Neural progenitor cell (in vitro differentiated cells): ENCODE data around the gene EGFR. TPM values are rescaled to one million over a fixed set of nuclear protein-coding genes. Genes with fewer than 3 reads are reported as not detected.

Experiments
- DNase-seq: peaks from one replicate; pipeline ENCODE4 v3.0.0-alpha.2; 2016; ENCODE audit warnings: low spot score
- H2AFZ ChIP-seq: fragments of 200-600 bp; sonication (generic); replicated peaks from 2 replicates; pipeline ENCODE4 v1.6.1; 2016; ENCODE audit warnings: antibody characterized with exemption
- H3F3A ChIP-seq: fragments of 200-600 bp; sonication (generic); 2 replicates; pipeline ENCODE4 v1.6.1; 2016; ENCODE audit warnings: antibody characterized with exemption, low read depth
- H3K27ac ChIP-seq: fragments of 200-600 bp; sonication (generic); 2 replicates; pipeline ENCODE4 v1.5.1; 2016; ENCODE audit warnings: mild to moderate bottlenecking
- H3K27me3 ChIP-seq: fragments of 200-600 bp; sonication (generic); 2 replicates; pipeline ENCODE4 v1.6.1; 2016; ENCODE audit warnings: mild to moderate bottlenecking, moderate library complexity
- H3K36me3 ChIP-seq: fragments of 200-600 bp; sonication (generic); 2 replicates; pipeline ENCODE4 v1.5.1; 2016
- H3K4me1 ChIP-seq: fragments of 200-600 bp; sonication (generic); 2 replicates; pipeline ENCODE4 v1.6.1; 2016; ENCODE audit warnings: mixed run types
- H3K4me2 ChIP-seq: fragments of 200-600 bp; sonication (generic); 2 replicates; pipeline ENCODE4 v1.6.1; 2016
- H3K4me3 ChIP-seq: fragments of 200-600 bp; sonication (generic); 2 replicates; pipeline ENCODE4 v1.5.1; 2016
- H3K79me2 ChIP-seq: fragments of 200-600 bp; sonication (generic); 2 replicates; pipeline ENCODE4 v1.6.1; 2016; ENCODE audit warnings: low read depth
- H3K9ac ChIP-seq: fragments of 200-600 bp; sonication (generic); 2 replicates; pipeline ENCODE4 v1.6.1; 2016
- H3K9me3 ChIP-seq: fragments of 200-600 bp; sonication (generic); 2 replicates; pipeline ENCODE4 v1.5.1; 2016; ENCODE audit warnings: low read depth
- H4K20me1 ChIP-seq: fragments of 200-600 bp; sonication (generic); 2 replicates; pipeline ENCODE4 v1.6.1; 2016; ENCODE audit warnings: low read depth
- H3K27ac Mint-ChIP-seq: 3 replicates; pipeline ENCODE4 v1.8.0; 2021; ENCODE audit warnings: mixed read lengths
- H3K27me3 Mint-ChIP-seq: 2 replicates; pipeline ENCODE4 v1.8.0; 2022; ENCODE audit warnings: low read depth, mild to moderate bottlenecking, inconsistent platforms, moderate library complexity, mixed read lengths; ENCODE audit not compliant: insufficient read depth
- H3K36me3 Mint-ChIP-seq: 3 replicates; pipeline ENCODE4 v1.8.0; 2021; ENCODE audit warnings: mixed read lengths
- H3K4me1 Mint-ChIP-seq: 3 replicates; pipeline ENCODE4 v1.8.0; 2021; ENCODE audit warnings: mixed read lengths
- H3K4me3 Mint-ChIP-seq: 3 replicates; pipeline ENCODE4 v1.8.0; 2021; ENCODE audit warnings: mild to moderate bottlenecking, moderate library complexity, mixed read lengths
- H3K9me3 Mint-ChIP-seq: 3 replicates; pipeline ENCODE4 v1.8.0; 2020; ENCODE audit warnings: mixed read lengths
- EZH2 ChIP-seq: fragments of 200-600 bp; sonication (generic); IDR thresholded peaks from 2 replicates; pipeline ENCODE4 v1.6.1; 2017; ENCODE audit warnings: antibody characterized with exemption, mild to moderate bottlenecking, moderate library complexity
- EZH2phosphoT487 ChIP-seq: fragments of 200-600 bp; sonication (generic); IDR thresholded peaks from 2 replicates; pipeline ENCODE4 v1.6.1; 2017; ENCODE audit warnings: antibody characterized with exemption
- total RNA-seq: library from RNA; depleted of rRNA; stranded (reverse); fragments of >200 nt; gene quantifications from 2 replicates; pipeline ENCODE4 v1.2.3, GENCODE V29; 2015; ENCODE audit warnings: low replicate concordance
- TF ChIP-seq, protein P1 (sequence below): fragments of 200-600 bp; sonication (generic); IDR thresholded peaks from 2 replicates; pipeline ENCODE4 v1.5.1; 2017; ENCODE audit warnings: antibody characterized with exemption, mild to moderate bottlenecking

The EGFR gene
- total RNA-seq, 1 donor from 2014 or later, result 4.6 TPM

DNA sequence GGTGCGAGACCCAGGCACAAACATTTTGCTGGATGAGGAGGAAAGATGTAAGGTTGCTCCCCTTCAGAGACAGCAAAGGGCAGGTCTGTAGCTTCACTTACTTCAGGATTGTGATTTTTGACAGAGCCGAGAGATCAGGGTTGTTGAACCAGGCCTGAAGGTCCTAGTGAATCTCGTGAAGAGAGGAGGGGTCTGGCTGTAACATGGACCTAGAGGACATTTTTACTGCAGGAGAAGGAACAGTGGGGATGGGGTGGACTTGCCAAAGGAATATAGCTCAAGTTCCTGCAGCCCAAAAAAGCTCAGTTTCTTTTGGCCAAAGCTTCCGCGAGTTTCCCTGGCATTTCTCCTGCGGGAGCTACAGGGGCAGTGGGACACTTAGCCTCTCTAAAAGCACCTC, 976 bp upstream of the EGFR start:
- Histone ChIP-seq H3K36me3 (no peaks in the 10 kb centered on the region), H3K4me1 (no peaks in the 10 kb centered on the region), H4K20me1 (peaks cover 9% of the 10 kb centered on the region), H3K27ac (no peak overlapping the region), H3K9me3 (no peaks in the 10 kb centered on the region), H3K4me3 (peak overlapping the region; percentile 82), H3K9ac (no peak overlapping the region), H3K79me2 (no peaks in the 10 kb centered on the region), H3F3A (peaks cover 10% of the 10 kb centered on the region), H3K27me3 (peaks cover 88% of the 10 kb centered on the region), H2AFZ (no peak overlapping the region), H3K4me2 (no peak overlapping the region)
- Mint-ChIP-seq H3K27ac (no peak overlapping the region), H3K36me3 (no peaks in the 10 kb centered on the region), H3K9me3 (peaks cover 4% of the 10 kb centered on the region), H3K27me3 (peaks cover 20% of the 10 kb centered on the region), H3K4me3 (peak overlapping the region; percentile 82), H3K4me1 (peaks cover 3% of the 10 kb centered on the region)
- TF ChIP-seq EZH2phosphoT487 (no peak), EZH2 (no peak)
- TF ChIP-seq, protein P1, sequence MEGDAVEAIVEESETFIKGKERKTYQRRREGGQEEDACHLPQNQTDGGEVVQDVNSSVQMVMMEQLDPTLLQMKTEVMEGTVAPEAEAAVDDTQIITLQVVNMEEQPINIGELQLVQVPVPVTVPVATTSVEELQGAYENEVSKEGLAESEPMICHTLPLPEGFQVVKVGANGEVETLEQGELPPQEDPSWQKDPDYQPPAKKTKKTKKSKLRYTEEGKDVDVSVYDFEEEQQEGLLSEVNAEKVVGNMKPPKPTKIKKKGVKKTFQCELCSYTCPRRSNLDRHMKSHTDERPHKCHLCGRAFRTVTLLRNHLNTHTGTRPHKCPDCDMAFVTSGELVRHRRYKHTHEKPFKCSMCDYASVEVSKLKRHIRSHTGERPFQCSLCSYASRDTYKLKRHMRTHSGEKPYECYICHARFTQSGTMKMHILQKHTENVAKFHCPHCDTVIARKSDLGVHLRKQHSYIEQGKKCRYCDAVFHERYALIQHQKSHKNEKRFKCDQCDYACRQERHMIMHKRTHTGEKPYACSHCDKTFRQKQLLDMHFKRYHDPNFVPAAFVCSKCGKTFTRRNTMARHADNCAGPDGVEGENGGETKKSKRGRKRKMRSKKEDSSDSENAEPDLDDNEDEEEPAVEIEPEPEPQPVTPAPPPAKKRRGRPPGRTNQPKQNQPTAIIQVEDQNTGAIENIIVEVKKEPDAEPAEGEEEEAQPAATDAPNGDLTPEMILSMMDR, result no peak
- DNase-seq, result no peak

- Mint-ChIP-seq H3K27ac (no peak overlapping the region), H3K36me3 (no peaks in the 10 kb centered on the region), H3K9me3 (no peaks in the 10 kb centered on the region), H3K4me3 (peak overlapping the region; percentile 80), H3K27me3 (peaks cover 20% of the 10 kb centered on the region), H3K4me1 (peaks cover 3% of the 10 kb centered on the region)
- peaks cover 10% of the 10 kb centered on the region for H3F3A ChIP-seq
- H3K27me3 ChIP-seq, result peaks cover 86% of the 10 kb centered on the region
- no peaks in the 10 kb centered on the region for H3K36me3 ChIP-seq
- H4K20me1 ChIP-seq, result peaks cover 9% of the 10 kb centered on the region
- no peaks in the 10 kb centered on the region for H3K79me2 ChIP-seq
- no peaks in the 10 kb centered on the region for H3K9me3 ChIP-seq
- H3K4me1 ChIP-seq, result no peaks in the 10 kb centered on the region
- H3K4me3 ChIP-seq, result peak overlapping the region; percentile 82
- TF ChIP-seq, protein P1, result no peak
- TF ChIP-seq EZH2 (no peak), EZH2phosphoT487 (no peak)
- H2AFZ ChIP-seq, result peak overlapping the region; percentile 99
- no peak overlapping the region for H3K9ac ChIP-seq
- H3K27ac ChIP-seq, result no peak overlapping the region
- DNase-seq, result peak; percentile 72
- peak overlapping the region; percentile 99 for H3K4me2 ChIP-seq
Measured at GRCh38 chr7:55019191-55019690, 424 bp downstream of the EGFR start.

DNA sequence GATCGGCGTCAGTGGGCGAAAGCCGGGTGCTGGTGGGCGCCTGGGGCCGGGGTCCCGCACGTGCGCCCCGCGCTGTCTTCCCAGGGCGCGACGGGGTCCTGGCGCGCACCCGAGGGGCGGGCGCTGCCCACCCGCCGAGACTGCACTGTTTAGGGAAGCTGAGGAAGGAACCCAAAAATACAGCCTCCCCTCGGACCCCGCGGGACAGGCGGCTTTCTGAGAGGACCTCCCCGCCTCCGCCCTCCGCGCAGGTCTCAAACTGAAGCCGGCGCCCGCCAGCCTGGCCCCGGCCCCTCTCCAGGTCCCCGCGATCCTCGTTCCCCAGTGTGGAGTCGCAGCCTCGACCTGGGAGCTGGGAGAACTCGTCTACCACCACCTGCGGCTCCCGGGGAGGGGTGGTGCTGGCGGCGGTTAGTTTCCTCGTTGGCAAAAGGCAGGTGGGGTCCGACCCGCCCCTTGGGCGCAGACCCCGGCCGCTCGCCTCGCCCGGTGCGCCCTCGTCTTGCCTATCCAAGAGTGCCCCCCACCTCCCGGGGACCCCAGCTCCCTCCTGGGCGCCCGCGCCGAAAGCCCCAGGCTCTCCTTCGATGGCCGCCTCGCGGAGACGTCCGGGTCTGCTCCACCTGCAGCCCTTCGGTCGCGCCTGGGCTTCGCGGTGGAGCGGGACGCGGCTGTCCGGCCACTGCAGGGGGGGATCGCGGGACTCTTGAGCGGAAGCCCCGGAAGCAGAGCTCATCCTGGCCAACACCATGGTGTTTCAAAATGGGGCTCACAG, 1.1 kb downstream of the EGFR start:
- Mint-ChIP-seq H3K4me3 (peak overlapping the region; percentile 78), H3K27ac (no peak overlapping the region), H3K4me1 (peaks cover 3% of the 10 kb centered on the region), H3K36me3 (no peaks in the 10 kb centered on the region), H3K9me3 (no peaks in the 10 kb centered on the region), H3K27me3 (peaks cover 20% of the 10 kb centered on the region)
- Histone ChIP-seq H3K79me2 (no peaks in the 10 kb centered on the region), H3K27ac (no peak overlapping the region), H4K20me1 (peaks cover 9% of the 10 kb centered on the region), H3F3A (peaks cover 10% of the 10 kb centered on the region), H3K4me3 (peak overlapping the region; percentile 82), H3K9me3 (no peaks in the 10 kb centered on the region), H3K36me3 (no peaks in the 10 kb centered on the region), H3K4me1 (no peaks in the 10 kb centered on the region), H2AFZ (peak overlapping the region; percentile 99), H3K4me2 (peak overlapping the region; percentile 99), H3K27me3 (peaks cover 82% of the 10 kb centered on the region), H3K9ac (no peak overlapping the region)
- TF ChIP-seq EZH2phosphoT487 (peak; percentile 75), EZH2 (peak; percentile 87)
- TF ChIP-seq, protein P1, result peak; percentile 18
- peak; percentile 59 for DNase-seq
